ENCODE data around the gene LIME1. TPM values are rescaled to one million over a fixed set of nuclear protein-coding genes. Genes with fewer than 3 reads are reported as not detected.

Gene LIME1
- total RNA-seq, 6 experiments from 2014 or later, result 37.0 to 118 (median 65.5) TPM

DNA sequence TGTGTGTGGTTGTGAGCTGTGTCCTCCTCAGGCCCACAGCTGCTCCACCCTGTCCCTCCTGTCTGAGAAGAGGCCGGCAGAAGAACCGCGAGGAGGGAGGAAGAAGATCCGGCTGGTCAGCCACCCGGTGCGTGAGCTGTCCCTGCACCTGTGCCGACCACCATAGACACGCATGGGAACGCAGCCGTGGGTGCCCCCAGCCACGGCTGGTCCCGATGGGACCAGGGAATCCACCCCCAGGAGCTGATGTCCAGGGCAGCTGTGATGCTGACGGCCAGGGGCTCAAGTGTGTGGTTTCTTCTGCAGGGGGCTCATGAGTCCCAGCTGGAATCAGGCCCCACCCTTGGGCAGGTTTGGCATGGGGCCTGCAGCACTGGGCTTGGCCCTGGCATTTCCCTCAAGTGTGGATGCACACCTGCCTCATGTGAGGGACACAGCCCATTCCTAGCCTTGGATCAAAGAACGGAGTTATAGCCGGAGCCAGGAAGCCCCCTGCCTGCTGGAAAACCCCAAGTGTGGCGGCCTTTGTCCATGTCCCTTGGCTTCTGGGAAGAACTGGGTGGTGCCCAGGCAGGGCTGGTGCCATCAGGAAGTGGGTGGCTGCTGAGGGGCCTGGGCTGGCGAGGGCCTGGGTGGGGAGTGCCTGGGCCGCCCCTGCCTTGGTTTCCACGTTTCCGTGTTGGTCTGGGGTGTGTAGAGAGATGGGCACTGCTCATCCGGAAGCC lies 44.6 kb upstream of the LIME1 start:
- no CpG with 5 or more reads among the region's 21 CpGs for WGBS (ENCODE audit: insufficient coverage, low coverage, low lambda C conversion rate, missing lambda C conversion rate)
- Histone ChIP-seq H3K27me3 (no peaks in the 10 kb centered on the region), H3K27ac (no peak overlapping the region), H3K4me3 (no peak overlapping the region), H3K9me3 (no peaks in the 10 kb centered on the region), H3K4me1 (peaks cover 0 to 6% (median 2%) of the 10 kb centered on the region in 4 donors), H3K36me3 (no peaks in the 10 kb centered on the region)
- ATAC-seq (no peak), DNase-seq (peak in 2 of 3 donors; percentile 23 to 51)
- intact Hi-C loops (cut with DNase I), result no loop called here
- TF ChIP-seq POLR2A (IDR thresholded peaks at IDR 0.05), result no peak
- TF ChIP-seq, protein P1, sequence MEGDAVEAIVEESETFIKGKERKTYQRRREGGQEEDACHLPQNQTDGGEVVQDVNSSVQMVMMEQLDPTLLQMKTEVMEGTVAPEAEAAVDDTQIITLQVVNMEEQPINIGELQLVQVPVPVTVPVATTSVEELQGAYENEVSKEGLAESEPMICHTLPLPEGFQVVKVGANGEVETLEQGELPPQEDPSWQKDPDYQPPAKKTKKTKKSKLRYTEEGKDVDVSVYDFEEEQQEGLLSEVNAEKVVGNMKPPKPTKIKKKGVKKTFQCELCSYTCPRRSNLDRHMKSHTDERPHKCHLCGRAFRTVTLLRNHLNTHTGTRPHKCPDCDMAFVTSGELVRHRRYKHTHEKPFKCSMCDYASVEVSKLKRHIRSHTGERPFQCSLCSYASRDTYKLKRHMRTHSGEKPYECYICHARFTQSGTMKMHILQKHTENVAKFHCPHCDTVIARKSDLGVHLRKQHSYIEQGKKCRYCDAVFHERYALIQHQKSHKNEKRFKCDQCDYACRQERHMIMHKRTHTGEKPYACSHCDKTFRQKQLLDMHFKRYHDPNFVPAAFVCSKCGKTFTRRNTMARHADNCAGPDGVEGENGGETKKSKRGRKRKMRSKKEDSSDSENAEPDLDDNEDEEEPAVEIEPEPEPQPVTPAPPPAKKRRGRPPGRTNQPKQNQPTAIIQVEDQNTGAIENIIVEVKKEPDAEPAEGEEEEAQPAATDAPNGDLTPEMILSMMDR (IDR thresholded peaks at IDR 0.05), result no peak

DNA sequence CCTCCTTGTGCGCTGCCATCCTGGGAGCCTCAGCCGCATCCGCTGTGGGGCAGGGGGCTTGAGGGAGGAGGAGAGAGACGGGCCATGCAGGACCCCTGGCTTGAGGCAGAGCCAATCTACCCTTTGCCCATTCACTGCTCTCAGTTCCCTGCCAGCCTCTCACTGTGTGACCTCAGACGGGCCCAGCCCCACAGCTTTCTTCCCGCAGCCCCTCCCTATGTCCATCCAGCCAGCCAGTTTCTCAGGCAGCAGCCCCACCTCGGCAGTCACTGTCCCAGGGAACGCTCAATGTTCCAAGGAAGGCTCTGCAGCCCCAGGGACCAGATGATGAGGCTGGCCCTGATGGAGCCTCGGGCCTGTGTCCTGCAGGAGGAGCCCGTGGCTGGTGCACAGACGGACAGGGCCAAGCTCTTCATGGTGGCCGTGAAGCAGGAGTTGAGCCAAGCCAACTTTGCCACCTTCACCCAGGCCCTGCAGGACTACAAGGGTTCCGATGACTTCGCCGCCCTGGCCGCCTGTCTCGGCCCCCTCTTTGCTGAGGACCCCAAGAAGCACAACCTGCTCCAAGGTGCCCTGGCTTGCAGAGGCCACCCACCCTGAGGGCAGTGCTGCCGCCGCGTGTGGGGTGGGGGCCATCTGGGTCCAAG lies 43.9 kb upstream of the LIME1 start:
- no peak overlapping the region for H3K27ac ChIP-seq

DNA sequence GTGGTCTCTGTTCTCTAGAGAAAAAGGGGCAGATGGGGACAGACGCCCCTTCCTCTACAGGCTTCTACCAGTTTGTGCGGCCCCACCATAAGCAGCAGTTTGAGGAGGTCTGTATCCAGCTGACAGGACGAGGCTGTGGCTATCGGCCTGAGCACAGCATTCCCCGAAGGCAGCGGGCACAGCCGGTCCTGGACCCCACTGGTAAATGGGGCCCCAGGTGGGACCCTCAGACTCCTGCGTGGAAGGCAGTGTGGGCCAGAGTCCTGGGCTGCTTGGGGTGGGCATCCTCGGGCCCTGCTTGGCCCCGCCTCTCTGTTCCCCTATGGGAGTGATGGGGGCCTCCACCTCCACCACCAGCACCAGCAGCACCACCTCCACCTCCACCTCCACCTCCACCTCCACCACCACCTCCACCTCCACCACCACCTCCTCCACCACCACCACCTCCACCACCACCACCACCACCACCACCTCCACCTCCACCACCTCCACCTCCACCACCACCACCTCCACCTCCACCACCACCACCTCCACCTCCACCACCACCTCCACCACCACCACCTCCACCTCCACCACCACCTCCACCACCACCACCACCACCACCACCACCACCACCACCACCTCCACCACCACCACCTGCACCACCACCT lies 43.3 kb upstream of the LIME1 start:
- WGBS (ENCODE audit: insufficient coverage, low coverage, low lambda C conversion rate, missing lambda C conversion rate), result 100% methylated on average over 1 of the region's 10 CpGs
- no peaks in the 10 kb centered on the region for H3K27me3 ChIP-seq
- no peaks in the 10 kb centered on the region for H3K36me3 ChIP-seq
- no peak overlapping the region for H3K27ac ChIP-seq
- H3K4me3 ChIP-seq, result no peak overlapping the region
- TF ChIP-seq, protein P1 (IDR thresholded peaks at IDR 0.05), result no peak
- no peak for TF ChIP-seq POLR2A (IDR thresholded peaks at IDR 0.05)
- H3K9me3 ChIP-seq, result no peaks in the 10 kb centered on the region
- peaks cover 0 to 14% (median 5%) of the 10 kb centered on the region in 4 donors for H3K4me1 ChIP-seq
- peak in 1 of 3 donors; percentile 56 for DNase-seq
- no peak for ATAC-seq
- intact Hi-C loops (cut with DNase I), result no loop called here

More for the DNA sequence above, 43.9 kb upstream of the LIME1 start:
- no peak for TF ChIP-seq POLR2A (IDR thresholded peaks at IDR 0.05)
- TF ChIP-seq, protein P1 (IDR thresholded peaks at IDR 0.05), result no peak
- peak in 1 of 3 donors; percentile 57 for DNase-seq
- peak in 1 of 4 donors; percentile 9 for ATAC-seq
- intact Hi-C loops (cut with DNase I), result no loop called here
- no peaks in the 10 kb centered on the region for H3K27me3 ChIP-seq
- no peaks in the 10 kb centered on the region for H3K36me3 ChIP-seq
- H3K4me3 ChIP-seq, result no peak overlapping the region
- no peaks in the 10 kb centered on the region for H3K9me3 ChIP-seq
- H3K4me1 ChIP-seq, result peaks cover 0 to 13% (median 5%) of the 10 kb centered on the region in 4 donors
- WGBS (ENCODE audit: insufficient coverage, low coverage, low lambda C conversion rate, missing lambda C conversion rate), result 92% methylated on average over 2 of the region's 20 CpGs

DNA sequence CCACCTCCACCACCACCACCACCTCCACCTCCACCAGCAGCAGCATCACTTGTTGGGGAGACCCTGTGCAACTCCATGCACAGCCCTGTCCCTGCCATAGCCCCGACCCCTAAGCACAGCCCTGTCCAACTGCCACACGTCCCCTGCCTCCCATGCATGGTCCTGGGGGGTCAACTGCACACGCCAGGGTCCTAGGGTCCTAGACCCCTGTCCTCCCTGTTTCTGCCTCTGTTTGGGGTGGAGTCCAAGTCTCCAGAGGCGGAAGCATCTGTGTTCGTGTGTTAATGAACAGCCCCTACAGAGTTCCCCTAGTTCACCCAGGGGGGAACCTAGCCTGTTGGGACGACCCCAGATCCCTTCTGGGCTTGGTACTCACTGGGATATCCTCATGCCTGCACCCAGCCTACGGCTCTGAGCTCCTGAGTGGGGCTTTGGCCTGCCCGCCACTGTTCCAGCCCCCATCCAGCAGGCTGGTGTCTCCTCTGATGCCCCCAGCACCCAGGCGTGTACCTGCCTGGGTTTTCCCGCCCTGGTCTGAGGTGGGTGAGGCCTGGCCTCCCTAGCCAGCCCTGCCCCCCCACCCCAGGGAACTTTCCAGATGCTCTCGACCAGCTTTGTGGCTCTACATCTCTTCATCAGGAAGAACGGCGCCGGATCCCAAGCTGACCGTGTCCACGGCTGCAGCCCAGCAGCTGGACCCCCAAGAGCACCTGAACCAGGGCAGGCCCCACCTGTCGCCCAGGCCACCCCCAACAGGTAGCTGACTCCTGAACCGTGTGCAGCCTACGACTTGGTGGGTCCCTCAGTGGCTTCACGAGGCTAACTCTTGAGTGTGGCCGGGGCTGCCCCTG lies 42.5 kb upstream of the LIME1 start:
- 94% methylated on average over 4 of the region's 21 CpGs for WGBS (ENCODE audit: insufficient coverage, low coverage, low lambda C conversion rate, missing lambda C conversion rate)
- Histone ChIP-seq H3K4me1 (peaks cover 0 to 14% (median 5%) of the 10 kb centered on the region in 4 donors), H3K4me3 (no peak overlapping the region), H3K27ac (no peak overlapping the region), H3K27me3 (no peaks in the 10 kb centered on the region), H3K36me3 (no peaks in the 10 kb centered on the region), H3K9me3 (no peaks in the 10 kb centered on the region)
- intact Hi-C loops (cut with DNase I), result no loop called here
- TF ChIP-seq POLR2A (IDR thresholded peaks at IDR 0.05), result no peak
- TF ChIP-seq, protein P1 (IDR thresholded peaks at IDR 0.05), result no peak
- DNase-seq (peak in 1 of 3 donors; percentile 42), ATAC-seq (no peak)
